Neural cell (in vitro differentiated cells): ENCODE results near the gene TSPAN33. TPM values are rescaled to one million over a fixed set of nuclear protein-coding genes. Genes with fewer than 3 reads are reported as not detected.
"Not testable (repeated sequence)": the region's sequence is repeated elsewhere in the genome, so short reads cannot be mapped to it uniquely, and the experiment has no call there.

ENCODE experiments used
- H2AFZ ChIP-seq: fragments of 200-600, 300-800 bp; sonication (generic), shearing (Covaris generic); 2 replicates; pipeline ENCODE4 v1.6.0; 2014; ENCODE audit warnings: low read depth, mild to moderate bottlenecking, antibody characterized with exemption, low read length, moderate library complexity
- H3F3A ChIP-seq: fragments of 200-600 bp; shearing (Covaris generic); 2 replicates; pipeline ENCODE4 v1.6.1; 2016; ENCODE audit warnings: mild to moderate bottlenecking, moderate library complexity, mixed read lengths, antibody characterized with exemption, low read length; ENCODE audit not compliant: insufficient read depth, poor library complexity, severe bottlenecking
- H3K27ac ChIP-seq: fragments of 200-600, 300-800 bp; sonication (generic), shearing (Covaris generic); 2 replicates; pipeline ENCODE4 v1.5.1; 2014; ENCODE audit warnings: mild to moderate bottlenecking, low read length, moderate library complexity
- H3K27me3 ChIP-seq: fragments of 300-800, 200-600 bp; sonication (generic), shearing (Covaris generic); 2 replicates; pipeline ENCODE4 v1.6.0; 2014; ENCODE audit warnings: mild to moderate bottlenecking, low read depth, low read length, moderate library complexity; ENCODE audit not compliant: insufficient read depth
- H3K36me3 ChIP-seq: fragments of 300-800, 200-600 bp; sonication (generic), shearing (Covaris generic); 2 replicates; pipeline ENCODE4 v1.5.1; 2014; ENCODE audit warnings: mild to moderate bottlenecking, antibody characterized with exemption, low read length, moderate library complexity; ENCODE audit not compliant: insufficient read depth
- H3K4me2 ChIP-seq: fragments of 300-800, 200-600 bp; sonication (generic), shearing (Covaris generic); 2 replicates; pipeline ENCODE4 v1.6.0; 2014; ENCODE audit warnings: mild to moderate bottlenecking, low read length
- H3K4me3 ChIP-seq: fragments of 300-800, 200-600 bp; sonication (generic), shearing (Covaris generic); 2 replicates; pipeline ENCODE4 v1.5.1; 2014; ENCODE audit warnings: mild to moderate bottlenecking, low read length, moderate library complexity
- H3K79me2 ChIP-seq: fragments of 200-600 bp; shearing (Covaris generic); replicated peaks from 2 replicates; pipeline ENCODE4 v1.6.0; 2014; ENCODE audit warnings: mild to moderate bottlenecking, low read length, moderate library complexity; ENCODE audit not compliant: insufficient read depth
- H3K9ac ChIP-seq: fragments of 300-800, 200-600 bp; sonication (generic), shearing (Covaris generic); 2 replicates; pipeline ENCODE4 v1.6.1; 2016; ENCODE audit warnings: mild to moderate bottlenecking, low read length, mixed read lengths
- H3K9me2 ChIP-seq: fragments of 200-600 bp; shearing (Covaris generic); 2 replicates; pipeline ENCODE4 v1.6.1; 2016; ENCODE audit warnings: mild to moderate bottlenecking, low read length, mixed read lengths; ENCODE audit not compliant: insufficient read depth
- H3K9me3 ChIP-seq: fragments of 200-600, 300-800 bp; sonication (generic), shearing (Covaris generic); 2 replicates; pipeline ENCODE4 v1.6.1; 2016; ENCODE audit warnings: mild to moderate bottlenecking, mixed run types, low read length, moderate library complexity, mixed read lengths
- H4K20me1 ChIP-seq: fragments of 200-600 bp; shearing (Covaris generic); 2 replicates; pipeline ENCODE4 v1.6.1; 2016; ENCODE audit warnings: mild to moderate bottlenecking, mixed run types; ENCODE audit not compliant: insufficient read depth
- CTCF ChIP-seq: fragments of 450-650 bp; IDR thresholded peaks from 2 replicates; pipeline ENCODE4 v1.5.1; 2014; ENCODE audit warnings: antibody characterized with exemption, mild to moderate bottlenecking, moderate library complexity; ENCODE audit not compliant: poor library complexity, severe bottlenecking
- EP300 ChIP-seq: fragments of 450-650 bp; conservative IDR thresholded peaks from 2 replicates; pipeline ENCODE4 v1.6.1; 2014; ENCODE audit warnings: antibody characterized with exemption, mild to moderate bottlenecking, moderate library complexity; ENCODE audit not compliant: poor library complexity, severe bottlenecking
- EZH2 ChIP-seq: fragments of 200-600, 300-800 bp; shearing (Covaris generic), sonication (generic); IDR thresholded peaks from 2 replicates; pipeline ENCODE4 v1.6.1; 2014; ENCODE audit warnings: antibody characterized with exemption, low read length, borderline replicate concordance, mild to moderate bottlenecking; ENCODE audit not compliant: insufficient read depth, poor library complexity, severe bottlenecking
- MXI1 ChIP-seq: fragments of 450-650 bp; conservative IDR thresholded peaks from 2 replicates; pipeline ENCODE4 v1.6.1; 2014; ENCODE audit warnings: antibody characterized with exemption, mild to moderate bottlenecking; ENCODE audit not compliant: poor library complexity, severe bottlenecking
- POLR2AphosphoS5 ChIP-seq: IDR thresholded peaks from 2 replicates; pipeline ENCODE4 v1.6.1; 2012
- RAD21 ChIP-seq: fragments of 450-650 bp; conservative IDR thresholded peaks from 2 replicates; pipeline ENCODE4 v1.6.1; 2014; ENCODE audit warnings: antibody characterized with exemption, mild to moderate bottlenecking, moderate library complexity
- REST ChIP-seq: IDR thresholded peaks from 2 replicates; pipeline ENCODE4 v1.6.1; 2012; ENCODE audit warnings: borderline replicate concordance
- SMC3 ChIP-seq: fragments of 450-650 bp; conservative IDR thresholded peaks from 2 replicates; pipeline ENCODE4 v1.6.1; 2014; ENCODE audit warnings: antibody characterized with exemption, mild to moderate bottlenecking, moderate library complexity; ENCODE audit not compliant: poor library complexity
- TAF1 ChIP-seq: IDR thresholded peaks from 2 replicates; pipeline ENCODE4 v1.6.1; 2012; ENCODE audit warnings: low read depth
- polyA plus RNA-seq: library from polyadenylated mRNA; depleted of rRNA; stranded (reverse); fragments of >200 nt; gene quantifications from 2 replicates; pipeline ENCODE4 v1.2.3, GENCODE V29; 2014

The TSPAN33 gene
- polyA plus RNA-seq, 1 donor from 2014 or later = 2.5 TPM

GRCh38 chr7:129170441-129171021 lies 26.0 kb downstream of the TSPAN33 start:
- H3F3A ChIP-seq = no peaks in the 10 kb centered on the region
- no peaks in the 10 kb centered on the region for H3K27me3 ChIP-seq
- no peak overlapping the region for H3K27ac ChIP-seq
- TF ChIP-seq EP300 = no peak
- no peak for TF ChIP-seq SMC3
- no peak for TF ChIP-seq RAD21
- no peak for TF ChIP-seq TAF1
- no peak for TF ChIP-seq POLR2AphosphoS5
- no peak overlapping the region for H2AFZ ChIP-seq
- H3K36me3 ChIP-seq = no peaks in the 10 kb centered on the region
- H3K4me3 ChIP-seq = no peak overlapping the region
- no peaks in the 10 kb centered on the region for H3K9me3 ChIP-seq
- H3K4me2 ChIP-seq = no peak overlapping the region
- no peaks in the 10 kb centered on the region for H3K79me2 ChIP-seq
- H4K20me1 ChIP-seq = no peaks in the 10 kb centered on the region
- no peaks in the 10 kb centered on the region for H3K9me2 ChIP-seq
- H3K9ac ChIP-seq = no peak overlapping the region

GRCh38 chr7:129173861-129174260 lies 29.4 kb downstream of the TSPAN33 start:
- H3K9ac ChIP-seq, H3K79me2 ChIP-seq, H3K4me2 ChIP-seq: not testable (repeated sequence)

GRCh38 chr7:129176916-129177710 lies 32.6 kb downstream of the TSPAN33 start:
- no peak for TF ChIP-seq MXI1
- TF ChIP-seq EZH2 = no peak
- TF ChIP-seq RAD21 = no peak
- no peak for TF ChIP-seq SMC3
- TF ChIP-seq EP300 = no peak
- no peak for TF ChIP-seq TAF1
- no peak for TF ChIP-seq REST
- no peak for TF ChIP-seq POLR2AphosphoS5
- TF ChIP-seq CTCF = no peak
- no peaks in the 10 kb centered on the region for H3K27me3 ChIP-seq
- H3K9me2 ChIP-seq = no peaks in the 10 kb centered on the region
- H3K9ac ChIP-seq = no peak overlapping the region
- no peaks in the 10 kb centered on the region for H3K9me3 ChIP-seq
- H2AFZ ChIP-seq = no peak overlapping the region
- no peaks in the 10 kb centered on the region for H3K79me2 ChIP-seq
- no peak overlapping the region for H3K27ac ChIP-seq
- no peaks in the 10 kb centered on the region for H4K20me1 ChIP-seq
- no peak overlapping the region for H3K4me3 ChIP-seq
- no peaks in the 10 kb centered on the region for H3K36me3 ChIP-seq
- H3K4me2 ChIP-seq = no peak overlapping the region
- no peaks in the 10 kb centered on the region for H3F3A ChIP-seq

More at GRCh38 chr7:129173861-129174260, 29.4 kb downstream of the TSPAN33 start:
- H3K4me3 ChIP-seq, H3K27ac ChIP-seq, H2AFZ ChIP-seq, H4K20me1 ChIP-seq, H3K9me3 ChIP-seq, H3K9me2 ChIP-seq, H3K27me3 ChIP-seq, H3K36me3 ChIP-seq, H3F3A ChIP-seq: not testable (repeated sequence)
